Keratinocyte (primary cell): ENCODE results near the gene ZNF516. TPM values are rescaled to one million over a fixed set of nuclear protein-coding genes. Genes with fewer than 3 reads are reported as not detected.

Experiments used
- DNase-seq: peaks from one replicate; pipeline ENCODE4 v3.0.0-alpha.2; 2011; ENCODE audit warnings: low read depth, missing footprints, low spot score
- FAIRE-seq: peaks from 2 replicates; lab custom pipeline; 2011; peaks lifted over from hg19 to GRCh38; lab: Jason Lieb, UNC
- H2AFZ ChIP-seq: 2 replicates; pipeline ENCODE4 v1.6.0; 2012; ENCODE audit warnings: low read length, control low read depth, inconsistent platforms; ENCODE audit not compliant: control insufficient read depth
- H3K27ac ChIP-seq: 2 replicates; pipeline ENCODE4 v1.5.1; 2011; ENCODE audit warnings: low read length; ENCODE audit not compliant: control insufficient read depth, insufficient read depth
- H3K27me3 ChIP-seq: 3 replicates; pipeline ENCODE4 v1.6.0; 2011; ENCODE audit warnings: low read length; ENCODE audit not compliant: control insufficient read depth, insufficient read depth; ENCODE audit errors: extremely low read depth
- H3K36me3 ChIP-seq, 2 experiments: 2 replicates in 1 of 2; 3 replicates in 1 of 2; pipeline ENCODE4 v1.5.1; 2011; ENCODE audit warnings: low read length in 2 of 2, mild to moderate bottlenecking in 1 of 2; ENCODE audit not compliant: control insufficient read depth in 2 of 2, insufficient read depth in 2 of 2; ENCODE audit errors: extremely low read depth in 1 of 2
- H3K4me1 ChIP-seq: 3 replicates; pipeline ENCODE4 v1.5.1; 2011; ENCODE audit warnings: low read length; ENCODE audit not compliant: control insufficient read depth, insufficient read depth; ENCODE audit errors: extremely low read depth
- H3K4me2 ChIP-seq: 3 replicates; pipeline ENCODE4 v1.6.0; 2011; ENCODE audit warnings: low read depth, low read length; ENCODE audit not compliant: control insufficient read depth, insufficient read depth; ENCODE audit errors: extremely low read depth
- H3K4me3 ChIP-seq, 3 experiments: fragments of 200-600 bp in 1 of 3; sonication (generic) in 1 of 3; 2 replicates in 2 of 3; 3 replicates in 1 of 3; pipeline ENCODE4 v1.5.1; 2011 to 2016; ENCODE audit warnings: low read length in 3 of 3, mild to moderate bottlenecking in 3 of 3, control low read depth in 2 of 3, inconsistent platforms in 1 of 3, low read depth in 1 of 3, mixed read lengths in 1 of 3, mixed run types in 1 of 3, moderate library complexity in 1 of 3; ENCODE audit not compliant: control insufficient read depth in 2 of 3, insufficient read depth in 2 of 3; ENCODE audit errors: extremely low read depth in 1 of 3
- H3K79me2 ChIP-seq: 2 replicates; pipeline ENCODE4 v1.6.0; 2012; ENCODE audit warnings: low read length; ENCODE audit not compliant: control insufficient read depth, insufficient read depth
- H3K9ac ChIP-seq: 3 replicates; pipeline ENCODE4 v1.6.0; 2011; ENCODE audit warnings: low read length; ENCODE audit not compliant: control insufficient read depth, insufficient read depth; ENCODE audit errors: extremely low read depth
- H3K9me1 ChIP-seq: 3 replicates; pipeline ENCODE4 v1.6.0; 2011; ENCODE audit warnings: low read length; ENCODE audit not compliant: control insufficient read depth, insufficient read depth; ENCODE audit errors: extremely low read depth
- H3K9me3 ChIP-seq: 2 replicates; pipeline ENCODE4 v1.5.1; 2012; ENCODE audit warnings: low read depth, low read length; ENCODE audit not compliant: control insufficient read depth
- H4K20me1 ChIP-seq: 3 replicates; pipeline ENCODE4 v1.6.0; 2011; ENCODE audit warnings: low read length; ENCODE audit not compliant: control insufficient read depth, insufficient read depth; ENCODE audit errors: extremely low read depth
- CTCF ChIP-seq, 3 experiments: IDR thresholded peaks in 1 of 3; conservative IDR thresholded peaks in 1 of 3; optimal IDR thresholded peaks in 1 of 3; 2 replicates in 2 of 3; 3 replicates in 1 of 3; pipeline versions ENCODE3 to v1.5.1; 2011; ENCODE audit warnings: low read length in 3 of 3, mild to moderate bottlenecking in 3 of 3, moderate library complexity in 2 of 3, control low read depth in 1 of 3, inconsistent platforms in 1 of 3; ENCODE audit not compliant: insufficient read depth in 2 of 3; ENCODE audit errors: extremely low read depth in 1 of 3
- EZH2 ChIP-seq: IDR thresholded peaks from one replicate; pipeline ENCODE4 v1.6.1; 2012; ENCODE audit warnings: inconsistent platforms, mild to moderate bottlenecking, low read length, moderate library complexity
- dilution Hi-C: fragments of 300-500 bp; cut with MboI; formaldehyde crosslinking; loops from one replicate; pipeline ENCODE4 v1.7.0; 2020; ENCODE audit warnings: low sequenced_read_pairs; ENCODE audit not compliant: extremely low pct_ligation_motif_present
- polyA plus RNA-seq, 5 experiments: library from polyadenylated mRNA; depleted of rRNA in 3 of 5; stranded (reverse) in 3 of 5; stranded (forward) in 1 of 5; unstranded in 1 of 5; fragments of >200 nt; gene quantifications; 1 replicate in 1 of 5; 2 replicates in 3 of 5; 3 replicates in 1 of 5; pipeline versions ENCODE4 v1.2.1 to v1.2.3, GENCODE V29; 2011 to 2012; ENCODE audit warnings: missing spikeins in 2 of 5, low read depth in 1 of 5, low replicate concordance in 1 of 5

ZNF516 gene
- polyA plus RNA-seq, 1 donor (not counting 4 experiments of a cell fraction or from before 2014, with no cell fraction given) = 9.3 TPM

GRCh38 chr18:76405280-76405679 is 89.8 kb downstream of the ZNF516 start:
- Histone ChIP-seq H3K4me2 (no peak overlapping the region), H3K36me3 (peaks cover 0 to 16% of the 10 kb centered on the region in 2 experiments), H3K9ac (no peak overlapping the region), H3K27ac (no peak overlapping the region), H3K4me1 (no peaks in the 10 kb centered on the region), H2AFZ (no peak overlapping the region), H4K20me1 (peaks cover 3% of the 10 kb centered on the region), H3K4me3 (no peak overlapping the region), H3K27me3 (no peaks in the 10 kb centered on the region), H3K9me3 (no peaks in the 10 kb centered on the region), H3K9me1 (no peaks in the 10 kb centered on the region), H3K79me2 (peaks cover 40% of the 10 kb centered on the region)
- DNase-seq (no peak), FAIRE-seq (no peak)
- TF ChIP-seq EZH2 = no peak
- no peak for TF ChIP-seq CTCF (optimal IDR thresholded peaks at IDR 0.05 in 1 of 3, IDR thresholded peaks at IDR 0.05 in 1 of 3, conservative IDR thresholded peaks at IDR 0.05 in 1 of 3; ENCODE audit: extremely low read depth in 1 of 3, insufficient read depth in 2 of 3, low read length in 3 of 3)
- dilution Hi-C loops = no loop called here

DNA sequence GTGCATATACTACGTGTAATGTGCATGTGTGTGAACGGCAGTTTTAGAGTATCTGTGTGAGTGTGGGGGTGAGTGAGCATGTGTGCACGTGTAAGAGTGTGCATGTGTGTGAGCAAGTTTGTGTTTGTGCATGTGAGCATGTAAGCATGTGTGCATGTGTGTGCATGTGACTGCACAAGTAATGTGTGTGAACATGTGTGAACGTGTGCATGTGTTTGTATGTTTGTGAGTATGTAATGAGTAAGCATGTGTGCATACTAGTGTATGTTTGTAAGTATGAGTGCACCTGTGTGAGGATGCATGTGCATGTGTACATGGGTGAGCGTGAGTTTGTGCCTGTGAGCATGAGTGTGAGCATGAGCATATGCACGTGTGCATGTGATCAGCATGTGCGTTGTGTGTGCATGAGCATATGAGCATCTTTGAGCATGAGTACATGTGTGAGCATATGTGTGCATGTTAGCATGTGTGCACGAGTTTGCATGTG is 90.7 kb downstream of the ZNF516 start:
- FAIRE-seq = no peak
- H3K9ac ChIP-seq = no peak overlapping the region
- no peaks in the 10 kb centered on the region for H3K27me3 ChIP-seq
- H3K27ac ChIP-seq = no peak overlapping the region
- no peaks in the 10 kb centered on the region for H3K9me3 ChIP-seq
- H3K79me2 ChIP-seq = peaks cover 32% of the 10 kb centered on the region
- DNase-seq = no peak
- H4K20me1 ChIP-seq = peaks cover 6% of the 10 kb centered on the region
- no peaks in the 10 kb centered on the region for H3K4me1 ChIP-seq
- dilution Hi-C loops = no loop called here
- no peaks in the 10 kb centered on the region for H3K9me1 ChIP-seq
- H3K4me3 ChIP-seq = no peak overlapping the region
- H3K4me2 ChIP-seq = no peak overlapping the region
- TF ChIP-seq EZH2 (no peak), CTCF (optimal IDR thresholded peaks at IDR 0.05 in 1 of 3, IDR thresholded peaks at IDR 0.05 in 1 of 3, conservative IDR thresholded peaks at IDR 0.05 in 1 of 3; ENCODE audit: extremely low read depth in 1 of 3, insufficient read depth in 2 of 3, low read length in 3 of 3) (no peak)
- H2AFZ ChIP-seq = no peak overlapping the region
- peaks cover 0 to 16% of the 10 kb centered on the region in 2 experiments for H3K36me3 ChIP-seq
